Thyroid gland (tissue), 4 donors: ENCODE results near the gene OCA2. TPM values are rescaled to one million over a fixed set of nuclear protein-coding genes. Genes with fewer than 3 reads are reported as not detected.

ENCODE experiments used
- DNase-seq, 2 donors: peaks; one replicate each; pipeline ENCODE4 v3.0.0-alpha.2; 2019
- H3K27ac ChIP-seq, 3 donors: fragments of 200-600 bp; sonication (generic); 1 replicate in 2 of 3; 2 replicates in 1 of 3; pipeline ENCODE4 v1.5.1; 2016 to 2019; ENCODE audit warnings: mild to moderate bottlenecking in 1 of 3, moderate library complexity in 1 of 3
- H3K27me3 ChIP-seq: fragments of 200-600 bp; sonication (generic); one replicate; pipeline ENCODE4 v1.5.1; 2019
- H3K36me3 ChIP-seq, 2 donors: fragments of 200-600 bp; sonication (generic); one replicate each; pipeline ENCODE4 v1.5.1; 2016 to 2019
- H3K4me1 ChIP-seq, 2 donors: fragments of 200-600 bp; sonication (generic); one replicate each; pipeline ENCODE4 v1.5.1; 2017 to 2019
- H3K4me3 ChIP-seq, 3 donors: fragments of 200-600 bp; sonication (generic); replicated peaks in 1 of 3; 1 replicate in 2 of 3; 2 replicates in 1 of 3; pipeline ENCODE4 v1.5.1; 2016; ENCODE audit warnings: mild to moderate bottlenecking in 1 of 3
- H3K9me3 ChIP-seq: fragments of 200-600 bp; sonication (generic); one replicate; pipeline ENCODE4 v1.5.1; 2017
- POLR2A ChIP-seq, 2 donors: fragments of 450-650 bp; IDR thresholded peaks; one replicate each; pipeline ENCODE4 v1.6.1; 2017; ENCODE audit warnings: antibody characterized with exemption in 2 of 2, mild to moderate bottlenecking in 2 of 2, moderate library complexity in 1 of 2
- WGBS, 2 donors: methylation state at CpG; one replicate each; pipeline ENCODE4 v1.1.5; 2017; 5-methylcytosine and 5-hydroxymethylcytosine counted together
- intact Hi-C: fragments of 100-400 bp; cut with DNase I; formaldehyde crosslinking; loops from one replicate; pipeline ENCODE4 v1.15.1; 2023
- total RNA-seq, 4 donors: library from RNA; depleted of rRNA; stranded (reverse); fragments of >200 nt; gene quantifications; one replicate each; pipeline ENCODE4 v1.2.3, GENCODE V29; 2016
- TF ChIP-seq, protein P1 (sequence below), 6 experiments: fragments of 200-600 bp in 3 of 6; fragments of 450-650 bp in 3 of 6; sonication (generic) in 3 of 6; IDR thresholded peaks; one replicate each; pipeline ENCODE4 v1.5.1; 2016 to 2019; ENCODE audit warnings: antibody characterized with exemption in 6 of 6, mild to moderate bottlenecking in 2 of 6, inconsistent platforms in 1 of 6, moderate library complexity in 1 of 6

The OCA2 gene
- total RNA-seq, 4 donors from 2014 or later = 5.5 to 20.5 (median 13.8) TPM

DNA sequence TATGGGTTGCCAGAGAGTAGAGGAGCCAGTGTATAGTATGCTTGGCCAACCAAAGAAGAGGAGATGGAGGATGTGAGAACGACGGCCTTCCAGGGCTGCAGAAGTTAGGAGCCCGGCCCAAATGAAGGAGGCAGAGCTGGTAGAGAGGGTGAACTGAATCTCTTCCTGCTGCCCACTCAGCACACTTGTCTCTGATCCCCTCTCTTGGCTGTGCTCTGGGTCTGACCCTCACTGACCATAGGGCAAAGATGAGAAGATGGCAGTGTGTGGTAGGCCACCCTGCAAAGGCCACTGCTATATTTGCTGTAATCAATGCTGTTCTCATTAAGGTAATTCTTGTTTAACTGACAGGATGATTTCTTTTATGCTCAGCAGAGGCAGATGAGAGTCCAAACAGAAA lies 256.0 kb downstream of the OCA2 start:
- DNase-seq = no peak
- H3K9me3 ChIP-seq = no peaks in the 10 kb centered on the region

DNA sequence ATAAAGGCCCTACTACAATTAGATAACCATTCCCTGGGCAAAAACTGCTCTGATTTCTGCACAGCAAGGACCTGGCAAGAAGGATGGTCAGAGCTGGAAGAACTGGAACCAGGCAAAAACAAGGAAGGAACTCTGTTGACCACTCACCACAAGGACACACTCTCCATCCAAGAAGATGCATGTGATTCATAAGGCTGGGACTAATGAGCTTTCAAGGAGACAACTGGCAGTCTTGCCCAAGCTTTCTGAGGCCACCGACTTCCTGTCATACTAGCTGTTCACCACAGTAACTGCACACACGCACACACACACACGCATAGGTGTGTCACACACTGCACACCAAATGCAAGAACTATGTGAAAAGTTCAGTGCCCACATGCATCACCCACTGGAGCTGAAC lies 256.6 kb downstream of the OCA2 start:
- 95% methylated on average over 3 of the region's 3 CpGs for WGBS, 2 donors

More for the DNA sequence above, 256.0 kb downstream of the OCA2 start:
- Histone ChIP-seq H3K27me3 (no peaks in the 10 kb centered on the region), H3K4me1 (no peaks in the 10 kb centered on the region), H3K4me3 (no peak overlapping the region), H3K36me3 (no peaks in the 10 kb centered on the region), H3K27ac (no peak overlapping the region)
- intact Hi-C loops = no loop called here
- TF ChIP-seq, protein P1, sequence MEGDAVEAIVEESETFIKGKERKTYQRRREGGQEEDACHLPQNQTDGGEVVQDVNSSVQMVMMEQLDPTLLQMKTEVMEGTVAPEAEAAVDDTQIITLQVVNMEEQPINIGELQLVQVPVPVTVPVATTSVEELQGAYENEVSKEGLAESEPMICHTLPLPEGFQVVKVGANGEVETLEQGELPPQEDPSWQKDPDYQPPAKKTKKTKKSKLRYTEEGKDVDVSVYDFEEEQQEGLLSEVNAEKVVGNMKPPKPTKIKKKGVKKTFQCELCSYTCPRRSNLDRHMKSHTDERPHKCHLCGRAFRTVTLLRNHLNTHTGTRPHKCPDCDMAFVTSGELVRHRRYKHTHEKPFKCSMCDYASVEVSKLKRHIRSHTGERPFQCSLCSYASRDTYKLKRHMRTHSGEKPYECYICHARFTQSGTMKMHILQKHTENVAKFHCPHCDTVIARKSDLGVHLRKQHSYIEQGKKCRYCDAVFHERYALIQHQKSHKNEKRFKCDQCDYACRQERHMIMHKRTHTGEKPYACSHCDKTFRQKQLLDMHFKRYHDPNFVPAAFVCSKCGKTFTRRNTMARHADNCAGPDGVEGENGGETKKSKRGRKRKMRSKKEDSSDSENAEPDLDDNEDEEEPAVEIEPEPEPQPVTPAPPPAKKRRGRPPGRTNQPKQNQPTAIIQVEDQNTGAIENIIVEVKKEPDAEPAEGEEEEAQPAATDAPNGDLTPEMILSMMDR (IDR thresholded peaks at IDR 0.05) = no peak
- TF ChIP-seq POLR2A (IDR thresholded peaks at IDR 0.05) = no peak
- 54 to 57% methylated on average over 3 of the region's 3 CpGs for WGBS, 2 donors

DNA sequence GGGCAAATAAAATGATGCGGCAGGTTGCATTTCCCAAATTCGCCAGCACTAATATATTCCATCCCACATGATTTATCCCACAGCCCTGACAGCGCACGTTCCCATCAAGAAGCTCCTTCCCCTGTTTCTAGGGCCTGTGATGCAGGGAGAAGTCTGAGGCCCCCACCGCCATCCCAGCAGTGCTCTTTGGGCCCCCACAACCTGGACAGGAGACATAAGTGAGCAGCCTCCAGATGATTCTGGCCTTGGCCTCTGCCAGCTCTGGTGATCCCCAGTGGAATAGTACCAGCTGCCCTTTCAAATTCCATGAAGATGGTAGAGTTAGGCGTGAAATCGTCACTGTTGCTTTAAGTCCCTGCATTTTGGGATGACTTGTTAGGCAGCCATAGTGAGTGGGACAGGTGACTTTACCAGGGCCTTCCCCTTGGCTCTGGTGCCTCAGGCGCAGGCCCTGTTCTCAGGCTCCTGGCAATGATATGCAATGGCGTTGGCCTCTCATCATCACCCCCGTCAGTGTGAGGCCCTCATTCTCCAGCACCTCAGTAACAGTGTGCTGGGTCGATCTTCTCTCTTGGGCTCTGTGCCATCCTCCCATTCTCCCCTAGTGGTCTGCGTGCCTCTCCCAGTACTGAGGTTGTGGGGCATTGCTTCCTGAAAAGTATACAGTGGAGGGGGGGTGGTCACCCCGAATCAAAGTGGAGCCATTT lies 263.7 kb downstream of the OCA2 start:
- TF ChIP-seq, protein P1 (IDR thresholded peaks at IDR 0.05) = no peak
- no peak for TF ChIP-seq POLR2A (IDR thresholded peaks at IDR 0.05)
- Histone ChIP-seq H3K4me1 (no peaks in the 10 kb centered on the region), H3K36me3 (no peaks in the 10 kb centered on the region), H3K27ac (no peak overlapping the region), H3K4me3 (no peak overlapping the region), H3K27me3 (no peaks in the 10 kb centered on the region), H3K9me3 (no peaks in the 10 kb centered on the region)
- DNase-seq = no peak
- intact Hi-C loops = no loop called here
- WGBS, 2 donors = 86 to 89% methylated on average over 11 to 12 of the region's 13 CpGs

More for the DNA sequence above, 256.6 kb downstream of the OCA2 start:
- no peak for DNase-seq
- H3K36me3 ChIP-seq = no peaks in the 10 kb centered on the region
- no peaks in the 10 kb centered on the region for H3K4me1 ChIP-seq
- intact Hi-C loops = no loop called here
- TF ChIP-seq, protein P1 (IDR thresholded peaks at IDR 0.05) = no peak
- TF ChIP-seq POLR2A (IDR thresholded peaks at IDR 0.05) = no peak
- H3K9me3 ChIP-seq = no peaks in the 10 kb centered on the region
- no peak overlapping the region for H3K4me3 ChIP-seq
- H3K27ac ChIP-seq = no peak overlapping the region
- H3K27me3 ChIP-seq = no peaks in the 10 kb centered on the region

DNA sequence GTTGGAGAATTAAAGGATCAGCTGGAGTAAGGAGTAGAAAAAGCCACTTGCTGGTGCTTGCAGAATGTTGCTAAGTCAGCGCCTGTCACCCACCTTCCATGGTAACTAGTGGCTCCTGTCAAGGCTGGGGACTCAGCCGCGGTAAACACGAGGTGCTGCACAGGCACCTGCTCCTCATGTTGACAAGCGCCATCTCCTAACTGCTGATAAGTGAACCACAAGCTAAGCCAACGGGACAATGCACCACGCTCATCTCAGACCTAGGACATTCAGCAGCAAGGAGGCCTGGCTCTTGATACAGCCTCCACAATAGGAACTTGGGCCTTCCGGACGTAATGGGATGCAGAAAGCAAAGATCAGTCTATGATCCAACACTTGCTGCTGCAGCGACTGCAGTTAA lies 264.4 kb downstream of the OCA2 start:
- Histone ChIP-seq H3K4me1 (no peaks in the 10 kb centered on the region), H3K36me3 (no peaks in the 10 kb centered on the region), H3K27ac (no peak overlapping the region), H3K27me3 (no peaks in the 10 kb centered on the region), H3K4me3 (no peak overlapping the region), H3K9me3 (no peaks in the 10 kb centered on the region)
- TF ChIP-seq, protein P1 (IDR thresholded peaks at IDR 0.05) = no peak
- TF ChIP-seq POLR2A (IDR thresholded peaks at IDR 0.05) = no peak
- DNase-seq = no peak
- intact Hi-C loops = no loop called here
- 86 to 96% methylated on average over 9 to 10 of the region's 10 CpGs for WGBS, 2 donors

DNA sequence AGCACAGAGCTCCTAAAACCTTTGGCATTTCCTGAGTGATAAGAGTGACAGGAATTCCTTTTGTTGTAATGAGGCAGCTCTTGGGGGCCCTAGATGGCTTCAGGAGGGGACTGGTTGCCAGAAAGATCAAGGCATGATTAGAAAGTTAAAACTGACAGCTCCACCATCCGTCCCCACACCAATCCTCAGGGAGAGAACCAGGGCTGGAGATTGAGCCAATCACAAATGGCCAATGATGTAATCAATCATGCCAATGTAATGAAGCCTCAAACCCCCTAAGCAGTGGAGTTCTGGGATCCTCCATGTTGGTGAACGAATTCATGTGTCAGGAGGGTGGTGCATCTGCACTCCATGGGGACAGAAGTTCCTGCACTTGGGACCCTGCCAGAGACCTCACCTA lies 265.1 kb downstream of the OCA2 start:
- Histone ChIP-seq H3K27ac (no peak overlapping the region), H3K9me3 (no peaks in the 10 kb centered on the region), H3K27me3 (no peaks in the 10 kb centered on the region), H3K4me1 (no peaks in the 10 kb centered on the region), H3K36me3 (no peaks in the 10 kb centered on the region), H3K4me3 (no peak overlapping the region)
- DNase-seq = no peak
- 83 to 88% methylated on average over 2 of the region's 2 CpGs for WGBS, 2 donors
- no peak for TF ChIP-seq POLR2A (IDR thresholded peaks at IDR 0.05)
- TF ChIP-seq, protein P1 (IDR thresholded peaks at IDR 0.05) = no peak
- intact Hi-C loops = no loop called here
